Umbilical cord (tissue), 1 donor: ENCODE results near the gene DNAL4. TPM values are rescaled to one million over a fixed set of nuclear protein-coding genes. Genes with fewer than 3 reads are reported as not detected.

Experiments used
- total RNA-seq: library from RNA; depleted of rRNA; stranded (reverse); fragments of >200 nt; gene quantifications from one replicate; pipeline ENCODE4 v1.2.3, GENCODE V29; 2014; ENCODE audit warnings: low replicate concordance; ENCODE audit not compliant: insufficient read depth

The DNAL4 gene
- total RNA-seq, 1 donor from 2014 or later, result 9.9 TPM

Other genes starting within 250 kb of the DNAL4 start
- 4.6 TPM for gene DMC1, start 224.0 kb downstream of the DNAL4 start, total RNA-seq
- gene FAM227A, start 137.8 kb downstream of the DNAL4 start, total RNA-seq, result 3.1 TPM
- 38.5 TPM for gene CBY1, start 137.5 kb downstream of the DNAL4 start, total RNA-seq
- 36.1 TPM for gene TOMM22, start 112.2 kb downstream of the DNAL4 start, total RNA-seq
- gene JOSD1, start 93.2 kb downstream of the DNAL4 start, total RNA-seq, result 44.5 TPM
- gene GTPBP1, start 88.2 kb downstream of the DNAL4 start, total RNA-seq, result 17.1 TPM
- 127 TPM for gene SUN2, start 38.1 kb downstream of the DNAL4 start, total RNA-seq
- gene NPTXR, start 49.9 kb upstream of the DNAL4 start, total RNA-seq, result 3.9 TPM
- 51.8 TPM for gene CBX6, start 78.1 kb upstream of the DNAL4 start, total RNA-seq
- gene APOBEC3A, start 163.5 kb upstream of the DNAL4 start, total RNA-seq, result 16.6 TPM
- not detected for gene APOBEC3B, start 188.2 kb upstream of the DNAL4 start, total RNA-seq
- gene APOBEC3C, start 220.1 kb upstream of the DNAL4 start, total RNA-seq, result 4.6 TPM
- 2.4 TPM for gene APOBEC3D, start 227.0 kb upstream of the DNAL4 start, total RNA-seq
- 1.7 TPM for gene APOBEC3F, start 246.7 kb upstream of the DNAL4 start, total RNA-seq